Frontal cortex (tissue), 4 donors: ENCODE measurements around the gene F7. TPM values are rescaled to one million over a fixed set of nuclear protein-coding genes. Genes with fewer than 3 reads are reported as not detected.

Source experiments
- DNase-seq, 2 donors: peaks; one replicate each; pipeline ENCODE4 v3.0.0; 2012; ENCODE audit warnings: low spot score in 2 of 2
- FAIRE-seq: peaks from 2 replicates; lab custom pipeline; 2012; peaks lifted over from hg19 to GRCh38; lab: Jason Lieb, UNC
- total RNA-seq: library from RNA; depleted of rRNA; stranded (reverse); fragments of >200 nt; gene quantifications from one replicate; pipeline ENCODE4 v1.2.3, GENCODE V29; 2014
- donor health status: control.
- donor health status: control.
- donor health status: control.

The F7 gene
- total RNA-seq, 1 donor from 2014 or later, result 0.82 TPM

GRCh38 chr13:113084094-113084942 lies 21.3 kb upstream of the F7 start:
- DNase-seq, result no peak
- no peak for FAIRE-seq

- no peak for FAIRE-seq
- DNase-seq, result no peak
Observed at GRCh38 chr13:113084943-113085540, 20.5 kb upstream of the F7 start.

- FAIRE-seq (no peak), DNase-seq (no peak)
Observed at GRCh38 chr13:113086031-113086750, 19.4 kb upstream of the F7 start.

DNA sequence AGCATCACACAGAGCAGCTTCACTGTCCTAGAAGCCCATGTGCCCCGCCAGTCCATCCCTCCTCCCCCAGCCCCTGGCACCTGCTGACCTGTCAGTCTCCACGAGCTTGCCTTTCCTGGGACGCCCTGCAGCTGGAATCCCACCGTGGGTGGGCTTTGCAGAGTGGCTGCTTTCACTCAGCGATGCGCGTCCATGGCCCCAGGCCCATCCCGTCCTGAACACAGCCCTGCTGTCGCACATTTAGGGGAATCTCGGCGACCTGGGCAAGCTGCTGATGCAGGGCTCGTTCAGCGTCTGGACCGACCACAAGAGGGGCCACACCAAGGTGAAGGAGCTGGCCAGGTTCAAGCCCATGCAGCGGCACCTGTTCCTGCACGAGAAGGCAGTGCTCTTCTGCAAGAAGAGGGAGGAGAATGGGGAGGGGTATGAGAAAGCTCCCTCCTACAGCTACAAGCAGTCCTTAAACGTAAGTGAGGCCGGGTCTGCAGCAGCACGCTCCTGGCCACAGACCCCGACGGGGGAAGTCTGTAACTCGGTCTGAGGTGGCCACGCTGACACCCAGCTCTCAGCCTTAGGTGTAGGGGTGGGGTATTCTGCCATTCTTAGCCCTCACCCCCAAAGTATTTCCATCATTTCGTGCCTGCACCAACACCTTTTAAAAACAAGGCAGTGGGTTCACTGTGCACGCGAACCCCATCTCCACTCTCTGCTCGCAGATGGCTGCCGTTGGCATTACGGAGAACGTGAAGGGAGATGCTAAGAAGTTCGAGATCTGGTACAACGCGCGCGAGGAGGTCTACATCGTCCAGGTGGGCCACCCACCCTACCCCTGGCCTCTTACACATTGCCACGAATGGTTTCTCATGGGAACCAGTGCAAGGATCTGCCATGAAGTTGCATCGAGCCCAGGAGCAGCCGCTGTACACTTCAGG lies 18.3 kb upstream of the F7 start:
- no peak for DNase-seq
- FAIRE-seq, result no peak

DNA sequence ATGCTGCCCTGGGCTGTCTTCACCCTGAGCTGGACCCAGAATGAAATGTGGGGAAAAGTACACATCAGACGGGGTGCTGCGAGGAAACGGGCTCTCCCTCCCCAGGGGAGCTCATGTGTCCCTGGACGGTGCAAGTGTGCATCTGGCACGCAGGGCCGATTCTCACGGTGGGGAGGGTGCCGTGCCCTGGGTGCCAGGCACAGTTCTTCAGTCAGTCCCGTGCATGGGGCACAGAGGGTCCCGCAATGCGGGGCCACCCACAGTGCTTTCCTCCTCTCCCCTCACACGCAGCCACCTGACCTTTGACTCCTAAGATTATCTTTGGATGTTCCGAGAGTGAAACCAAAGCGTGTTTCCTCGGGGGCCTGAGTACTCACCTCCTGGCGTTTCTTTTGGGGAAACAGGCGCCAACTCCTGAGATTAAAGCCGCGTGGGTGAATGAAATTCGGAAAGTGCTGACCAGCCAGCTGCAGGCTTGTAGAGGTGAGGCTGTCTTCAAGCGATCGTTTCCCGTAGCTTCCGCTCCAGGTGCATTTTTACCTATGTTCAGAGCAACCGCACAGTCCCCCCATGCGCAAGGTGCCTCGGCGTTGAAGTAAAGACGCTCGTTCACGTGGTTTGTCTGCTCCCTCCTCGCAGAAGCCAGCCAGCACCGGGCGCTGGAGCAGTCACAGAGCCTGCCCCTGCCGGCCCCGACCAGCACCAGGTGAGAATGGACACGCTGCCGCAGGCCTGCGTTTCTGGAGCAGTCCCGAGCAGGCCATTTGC lies 17.5 kb upstream of the F7 start:
- DNase-seq (no peak), FAIRE-seq (no peak)

DNA sequence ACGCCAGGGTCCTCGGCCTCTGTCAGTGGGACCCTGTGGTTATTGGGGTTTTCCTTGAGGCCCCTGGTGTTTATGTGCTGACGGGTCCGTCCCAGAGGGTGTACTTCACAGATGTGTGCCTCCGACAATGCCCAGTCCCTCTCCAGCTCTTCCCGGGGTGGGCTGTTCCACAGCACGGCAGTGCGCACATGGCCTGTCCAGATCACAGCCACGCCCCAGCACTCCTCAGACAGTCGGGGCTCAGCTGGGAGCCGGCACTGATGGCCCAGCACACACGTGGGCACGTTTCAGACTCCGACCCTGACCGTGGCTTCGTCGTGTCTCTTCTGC lies 16.9 kb upstream of the F7 start:
- DNase-seq, result no peak
- no peak for FAIRE-seq

- no peak for DNase-seq
- no peak for FAIRE-seq
Observed at GRCh38 chr13:113089693-113090414, 15.7 kb upstream of the F7 start.

- DNase-seq (no peak), FAIRE-seq (no peak)
Observed at GRCh38 chr13:113090415-113090770, 15.2 kb upstream of the F7 start.

- FAIRE-seq (no peak), DNase-seq (no peak)
Observed at GRCh38 chr13:113090806-113091205, 14.8 kb upstream of the F7 start.

DNA sequence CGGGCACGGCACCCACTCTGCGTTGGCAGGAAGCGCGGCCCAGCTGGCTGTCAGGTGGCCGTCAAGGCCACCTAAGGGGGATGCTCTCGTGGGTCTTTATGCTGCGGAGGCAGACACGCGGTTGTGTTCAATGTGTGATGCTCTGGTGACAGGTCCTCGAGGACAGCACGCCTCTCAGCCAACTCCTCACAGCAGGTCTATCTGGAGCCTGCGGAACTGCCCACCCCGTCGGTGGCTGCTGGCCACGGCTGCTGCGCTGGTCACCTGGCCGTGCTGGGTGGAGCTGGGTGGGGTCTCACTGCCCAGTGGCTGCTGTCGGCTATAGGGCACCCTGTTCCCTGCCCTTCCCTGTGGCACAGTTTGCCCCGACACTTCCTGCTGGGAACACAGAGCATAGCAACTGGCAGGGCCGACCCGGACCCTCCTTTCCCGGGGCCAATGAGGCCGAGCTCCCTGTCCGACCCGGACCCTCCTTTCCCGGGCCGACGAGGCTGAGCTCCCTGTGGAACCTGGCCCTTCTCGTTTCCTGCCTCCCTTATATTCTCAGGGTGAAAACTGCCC lies 14.3 kb upstream of the F7 start:
- FAIRE-seq (no peak), DNase-seq (no peak)

GRCh38 chr13:113091891-113092775 lies 13.5 kb upstream of the F7 start:
- FAIRE-seq, result no peak
- DNase-seq, result no peak

GRCh38 chr13:113092776-113093579 lies 12.6 kb upstream of the F7 start:
- FAIRE-seq (no peak), DNase-seq (no peak)

DNA sequence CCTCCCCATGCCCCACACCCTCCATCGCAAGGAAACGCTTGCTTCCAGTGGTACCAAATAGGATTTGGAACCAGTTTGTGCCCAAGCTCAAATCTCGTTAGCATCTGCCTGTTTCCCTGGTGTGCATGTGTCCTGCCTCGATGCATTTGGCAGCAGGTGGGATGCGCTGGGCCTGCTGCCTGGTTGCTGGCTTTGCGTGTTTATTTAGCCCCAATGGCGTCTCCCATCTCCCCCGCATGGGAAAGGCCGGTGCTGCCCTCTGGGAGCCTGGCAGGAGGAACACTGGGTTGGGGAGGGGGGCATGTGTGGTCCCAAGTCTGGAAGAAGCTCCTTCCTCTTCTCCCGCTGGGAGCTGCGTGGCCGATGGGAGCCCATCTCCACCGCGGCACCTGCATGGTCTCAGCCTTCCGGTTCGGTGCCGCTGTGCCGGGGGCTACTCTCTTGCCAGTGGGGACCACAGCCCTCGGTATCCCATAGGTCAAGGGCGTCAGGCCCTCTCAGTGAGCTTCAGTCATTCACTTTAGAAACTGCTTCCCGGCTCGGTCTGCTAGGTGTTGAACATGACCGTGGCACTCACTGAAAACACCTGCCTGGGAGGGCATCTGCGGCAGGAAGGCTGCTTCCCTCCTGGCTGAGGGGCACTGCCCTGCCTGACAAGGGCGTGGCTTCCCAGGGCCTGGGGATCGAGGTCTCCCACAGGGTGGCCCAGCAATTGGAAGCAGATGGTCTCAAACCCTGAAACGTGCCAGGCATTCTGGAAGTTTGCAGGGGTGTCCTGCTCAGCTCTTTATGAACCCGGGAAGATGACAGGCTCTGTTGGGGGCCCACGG lies 11.8 kb upstream of the F7 start:
- DNase-seq, result no peak
- FAIRE-seq, result no peak

GRCh38 chr13:113094410-113094800 lies 11.2 kb upstream of the F7 start:
- FAIRE-seq, result no peak

DNA sequence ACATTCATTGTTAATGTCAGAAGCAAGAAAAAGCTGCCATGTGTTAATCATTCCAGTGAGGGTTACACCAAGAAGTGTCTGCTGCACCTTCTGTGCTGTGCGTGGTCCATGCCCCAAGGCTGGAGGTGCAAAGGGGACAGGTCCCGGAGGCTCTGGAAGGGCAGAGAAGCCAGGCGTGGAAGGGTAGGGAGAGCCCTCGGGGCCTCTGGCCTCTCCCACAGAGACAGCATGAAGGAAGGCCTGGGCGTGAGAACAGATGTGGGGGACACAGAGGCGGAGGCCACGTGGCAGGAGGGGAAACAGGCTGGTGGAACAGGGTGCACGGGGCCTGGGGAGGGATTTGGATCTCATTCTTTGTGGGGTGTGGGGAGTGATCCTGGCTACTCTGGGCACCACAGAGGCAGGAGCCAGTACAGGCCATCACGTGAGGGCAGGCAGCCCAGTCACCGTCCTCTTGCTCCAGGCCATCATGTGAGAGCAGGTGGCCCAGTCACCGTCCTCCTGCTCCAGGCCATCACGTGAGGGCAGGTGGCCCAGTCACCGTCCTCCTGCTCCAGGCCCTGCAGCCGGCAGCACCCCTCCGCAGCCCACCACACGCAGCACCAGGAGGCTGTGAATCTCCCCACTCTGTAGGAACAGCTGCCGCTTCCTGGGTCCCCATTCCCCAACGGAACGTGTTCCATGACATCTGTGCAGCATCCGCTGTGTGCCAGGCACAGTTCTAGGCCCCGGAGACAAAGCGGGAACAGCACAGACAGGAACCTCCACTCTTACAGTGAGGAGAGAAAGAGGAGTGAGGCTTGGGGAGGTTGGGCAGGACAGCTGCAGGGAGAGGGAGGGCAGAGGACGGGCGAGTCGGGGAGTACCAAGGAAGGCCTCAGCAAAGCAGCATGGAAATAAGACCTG lies 10.2 kb upstream of the F7 start:
- DNase-seq, result no peak
- no peak for FAIRE-seq

More at GRCh38 chr13:113094410-113094800, 11.2 kb upstream of the F7 start:
- DNase-seq, result no peak
